ENCODE data around the gene RNF34. TPM values are rescaled to one million over a fixed set of nuclear protein-coding genes. Genes with fewer than 3 reads are reported as not detected.

Gene RNF34
- total RNA-seq, 2 experiments from 2014 or later = 64.2 to 75.7 TPM

- Mint-ChIP-seq H3K4me3 (no peak overlapping the region), H3K4me1 (no peaks in the 10 kb centered on the region), H3K9me3 (ENCODE audit: low read depth) (no peaks in the 10 kb centered on the region), H3K27ac (no peak overlapping the region), H3K27me3 (no peaks in the 10 kb centered on the region), H3K36me3 (ENCODE audit: low read depth) (peaks cover 69% of the 10 kb centered on the region)
- ATAC-seq (no peak), DNase-seq (no peak)
- intact Hi-C loops (cut with DNase I, micrococcal nuclease) = no loop called here
- POLR2A ChIA-PET = interaction anchor here (1.4 kb wide), 1 partner anchor 23 kb away, joined by 4 read pairs; the partner anchor contains the start of gene RNF34
- CTCF ChIA-PET = interaction anchor here (0.9 to 2.9 kb wide), 3 partner anchors 19 to 87 kb away, joined by 3 to 16 read pairs (median 3); no protein-coding TSS in a partner anchor
Observed at GRCh38 chr12:121423253-121423652, 23.3 kb downstream of the RNF34 start.

- ChIA-PET CTCF (interaction anchor here (0.6 to 2.9 kb wide), 5 partner anchors 8 to 259 kb away, joined by 3 to 16 read pairs (median 5); no protein-coding TSS in a partner anchor), POLR2A (interaction anchor here (1.2 to 1.4 kb wide), 3 partner anchors 11 to 24 kb away, joined by 4 to 7 read pairs (median 4); partner anchors contain the start of gene RNF34)
- Mint-ChIP-seq H3K9me3 (ENCODE audit: low read depth) (no peaks in the 10 kb centered on the region), H3K4me1 (no peaks in the 10 kb centered on the region), H3K36me3 (ENCODE audit: low read depth) (peaks cover 73% of the 10 kb centered on the region), H3K27me3 (no peaks in the 10 kb centered on the region), H3K4me3 (no peak overlapping the region), H3K27ac (no peak overlapping the region)
- no peak for ATAC-seq
- no peak for DNase-seq
- intact Hi-C loops (cut with DNase I, micrococcal nuclease) = no loop called here
Observed at GRCh38 chr12:121423682-121424623, 24.0 kb downstream of the RNF34 start.

- ChIA-PET POLR2A (interaction anchor here (0.6 to 1.3 kb wide), 3 partner anchors 12 to 262 kb away, joined by 3 to 7 read pairs (median 4); no protein-coding TSS in a partner anchor), CTCF (interaction anchor here (0.6 to 2.9 kb wide), 5 partner anchors 8 to 258 kb away, joined by 3 to 16 read pairs (median 5); no protein-coding TSS in a partner anchor)
- ATAC-seq (no peak), DNase-seq (no peak)
- H3K36me3 Mint-ChIP-seq (ENCODE audit: low read depth) = peaks cover 75% of the 10 kb centered on the region
- no peaks in the 10 kb centered on the region for H3K4me1 Mint-ChIP-seq
- no peak overlapping the region for H3K27ac Mint-ChIP-seq
- H3K4me3 Mint-ChIP-seq = no peak overlapping the region
- intact Hi-C loops (cut with DNase I, micrococcal nuclease) = no loop called here
- no peaks in the 10 kb centered on the region for H3K9me3 Mint-ChIP-seq (ENCODE audit: low read depth)
- H3K27me3 Mint-ChIP-seq = no peaks in the 10 kb centered on the region
Observed at GRCh38 chr12:121424624-121424975, 24.7 kb downstream of the RNF34 start.

GRCh38 chr12:121427556-121428050, 27.7 kb downstream of the RNF34 start:
- no peaks in the 10 kb centered on the region for H3K9me3 Mint-ChIP-seq (ENCODE audit: low read depth)
- intact Hi-C loops (cut with DNase I, micrococcal nuclease) = no loop called here
- peaks cover 74% of the 10 kb centered on the region for H3K36me3 Mint-ChIP-seq (ENCODE audit: low read depth)
- H3K4me3 Mint-ChIP-seq = no peak overlapping the region
- no peak for ATAC-seq
- H3K27me3 Mint-ChIP-seq = no peaks in the 10 kb centered on the region
- no peak for DNase-seq
- ChIA-PET POLR2A (no interaction called here), CTCF (interaction anchor here (1.0 to 1.3 kb wide), 2 partner anchors 16 to 122 kb away, joined by 3 to 4 read pairs; no protein-coding TSS in a partner anchor)
- peak overlapping the region; percentile 51 for H3K27ac Mint-ChIP-seq
- H3K4me1 Mint-ChIP-seq = no peaks in the 10 kb centered on the region

- H3K9me3 Mint-ChIP-seq (ENCODE audit: low read depth) = no peaks in the 10 kb centered on the region
- intact Hi-C loops (cut with DNase I, micrococcal nuclease) = no loop called here
- H3K4me1 Mint-ChIP-seq = no peaks in the 10 kb centered on the region
- H3K4me3 Mint-ChIP-seq = no peak overlapping the region
- no peak for ATAC-seq
- H3K27me3 Mint-ChIP-seq = no peaks in the 10 kb centered on the region
- POLR2A ChIA-PET = no interaction called here
- peaks cover 74% of the 10 kb centered on the region for H3K36me3 Mint-ChIP-seq (ENCODE audit: low read depth)
- peak overlapping the region; percentile 56 for H3K27ac Mint-ChIP-seq
- no peak for DNase-seq
- CTCF ChIA-PET = interaction anchor here (0.5 to 1.7 kb wide), 2 partner anchors 14 to 54 kb away, joined by 6 read pairs; no protein-coding TSS in a partner anchor
Observed at GRCh38 chr12:121428883-121429282, 29.0 kb downstream of the RNF34 start.

GRCh38 chr12:121430833-121431415, 31.0 kb downstream of the RNF34 start:
- Mint-ChIP-seq H3K27ac (no peak overlapping the region), H3K4me3 (no peak overlapping the region), H3K27me3 (no peaks in the 10 kb centered on the region), H3K9me3 (ENCODE audit: low read depth) (no peaks in the 10 kb centered on the region), H3K4me1 (no peaks in the 10 kb centered on the region), H3K36me3 (ENCODE audit: low read depth) (peaks cover 75% of the 10 kb centered on the region)
- POLR2A ChIA-PET = interaction anchor here (0.6 kb wide), 2 partner anchors 29 to 106 kb away, joined by 3 to 4 read pairs; no protein-coding TSS in a partner anchor
- CTCF ChIA-PET = interaction anchor here (0.6 kb wide), 1 partner anchor 13 kb away, joined by 5 read pairs; no protein-coding TSS in a partner anchor
- no peak for DNase-seq
- ATAC-seq = no peak
- intact Hi-C loops (cut with DNase I, micrococcal nuclease) = no loop called here

- Mint-ChIP-seq H3K27ac (peak overlapping the region; percentile 38), H3K9me3 (ENCODE audit: low read depth) (peaks cover 8% of the 10 kb centered on the region), H3K4me1 (no peaks in the 10 kb centered on the region), H3K4me3 (no peak overlapping the region), H3K36me3 (ENCODE audit: low read depth) (peaks cover 77% of the 10 kb centered on the region), H3K27me3 (no peaks in the 10 kb centered on the region)
- intact Hi-C loops (cut with DNase I, micrococcal nuclease) = no loop called here
- ChIA-PET CTCF (interaction anchor here (0.6 to 1.6 kb wide), 9 partner anchors 9 to 100 kb away, joined by 3 to 6 read pairs (median 3); no protein-coding TSS in a partner anchor), POLR2A (interaction anchor here (0.5 kb wide), 1 partner anchor 1379 kb away, joined by 5 read pairs; no protein-coding TSS in a partner anchor)
- DNase-seq (no peak), ATAC-seq (no peak)
Observed at GRCh38 chr12:121432740-121433480, 33.0 kb downstream of the RNF34 start.

GRCh38 chr12:121436706-121437105, 36.8 kb downstream of the RNF34 start:
- ATAC-seq = no peak
- POLR2A ChIA-PET = no interaction called here
- no peak overlapping the region for H3K4me3 Mint-ChIP-seq
- intact Hi-C loops (cut with DNase I, micrococcal nuclease) = loop anchor here in 1 of 2 experiments (5.0 kb wide), 1 partner anchor 84 kb away; the partner anchor contains the start of gene ANAPC5
- peaks cover 8% of the 10 kb centered on the region for H3K9me3 Mint-ChIP-seq (ENCODE audit: low read depth)
- CTCF ChIA-PET = no interaction called here
- H3K27ac Mint-ChIP-seq = no peak overlapping the region
- H3K27me3 Mint-ChIP-seq = no peaks in the 10 kb centered on the region
- H3K4me1 Mint-ChIP-seq = no peaks in the 10 kb centered on the region
- H3K36me3 Mint-ChIP-seq (ENCODE audit: low read depth) = peaks cover 68% of the 10 kb centered on the region
- no peak for DNase-seq

GRCh38 chr12:121438905-121439304, 39.0 kb downstream of the RNF34 start:
- no peaks in the 10 kb centered on the region for H3K27me3 Mint-ChIP-seq
- H3K4me3 Mint-ChIP-seq = no peak overlapping the region
- peaks cover 61% of the 10 kb centered on the region for H3K36me3 Mint-ChIP-seq (ENCODE audit: low read depth)
- no peak for ATAC-seq
- ChIA-PET CTCF (interaction anchor here (0.5 to 1.7 kb wide), 4 partner anchors 104 to 194 kb away, joined by 3 to 4 read pairs (median 4); no protein-coding TSS in a partner anchor), POLR2A (no interaction called here)
- peaks cover 6% of the 10 kb centered on the region for H3K4me1 Mint-ChIP-seq
- DNase-seq = no peak
- intact Hi-C loops (cut with DNase I, micrococcal nuclease) = loop anchor here in 1 of 2 experiments (5.0 kb wide), 1 partner anchor 87 kb away; the partner anchor contains the start of gene ANAPC5
- peaks cover 8% of the 10 kb centered on the region for H3K9me3 Mint-ChIP-seq (ENCODE audit: low read depth)
- no peak overlapping the region for H3K27ac Mint-ChIP-seq

- Mint-ChIP-seq H3K36me3 (ENCODE audit: low read depth) (peaks cover 60% of the 10 kb centered on the region), H3K27ac (no peak overlapping the region), H3K4me1 (peaks cover 11% of the 10 kb centered on the region), H3K27me3 (no peaks in the 10 kb centered on the region), H3K4me3 (no peak overlapping the region), H3K9me3 (ENCODE audit: low read depth) (peaks cover 8% of the 10 kb centered on the region)
- ATAC-seq = no peak
- ChIA-PET POLR2A (no interaction called here), CTCF (interaction anchor here (0.7 to 1.2 kb wide), 2 partner anchors 193 to 607 kb away, joined by 3 to 4 read pairs; no protein-coding TSS in a partner anchor)
- DNase-seq = no peak
- intact Hi-C loops (cut with DNase I, micrococcal nuclease) = loop anchor here in 1 of 2 experiments (5.0 kb wide), 1 partner anchor 87 kb away; the partner anchor contains the start of gene ANAPC5
Observed at GRCh38 chr12:121439715-121440114, 39.8 kb downstream of the RNF34 start.

Data from activated CD4-positive, alpha-beta T cell treated with anti-CD3 and anti-CD28 coated beads for 36 hours (primary cell).